GM19351 (cell line): Measurements from ENCODE around the gene ZPR1.

ENCODE experiments used
- ATAC-seq: cut with Tn5 transposase; IDR thresholded peaks from one replicate; pipeline ENCODE4 v1.9.1; 2021; ENCODE audit warnings: mild to moderate bottlenecking, moderate library complexity; ENCODE audit not compliant: unreplicated experiment

The ZPR1 gene

GRCh38 chr11:116792869-116793771 lies 5.3 kb upstream of the ZPR1 start:
- no peak for ATAC-seq

DNA sequence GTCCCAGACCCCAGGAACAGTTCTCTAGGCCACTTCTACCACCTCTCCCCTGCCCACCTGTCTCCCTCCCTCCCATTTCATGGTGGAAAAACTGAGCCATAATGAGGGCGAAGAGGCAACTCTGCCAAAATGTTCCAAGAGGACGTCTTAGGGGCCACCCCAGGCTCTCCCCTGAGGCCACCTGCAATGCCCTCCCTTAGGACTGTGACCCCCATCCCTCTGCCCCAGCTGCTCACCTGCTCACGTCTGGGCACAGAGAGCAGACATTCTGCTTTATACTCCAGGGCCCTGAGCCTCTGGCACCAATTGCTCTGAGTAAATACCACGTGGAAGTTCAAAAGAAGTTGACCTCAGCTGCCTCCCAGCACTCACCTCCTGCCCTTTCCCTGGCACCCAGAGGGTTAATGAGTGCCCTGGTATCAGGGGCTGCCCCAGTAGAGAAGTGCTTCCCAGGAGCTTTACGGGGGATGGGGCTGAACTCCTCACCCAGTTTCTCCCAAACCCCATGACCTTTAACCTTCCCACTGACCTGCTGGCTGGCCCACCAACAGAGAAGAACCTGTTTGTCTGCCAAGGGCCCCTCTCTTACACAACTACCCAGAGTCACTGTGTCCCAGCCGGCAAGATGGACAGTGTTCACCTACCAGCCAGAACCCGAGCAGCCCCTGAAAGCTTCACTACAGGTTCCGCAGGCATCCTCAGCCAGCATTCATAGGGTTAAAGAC lies 4.5 kb upstream of the ZPR1 start:
- ATAC-seq = no peak

- ATAC-seq = no peak
Observed at GRCh38 chr11:116791813-116792143, 4.0 kb upstream of the ZPR1 start, which contains the start of gene APOA5. Gene APOA5 (minus strand): TSS chr11:116791879. CDS start chr11:116791860, 19 bp downstream.

DNA sequence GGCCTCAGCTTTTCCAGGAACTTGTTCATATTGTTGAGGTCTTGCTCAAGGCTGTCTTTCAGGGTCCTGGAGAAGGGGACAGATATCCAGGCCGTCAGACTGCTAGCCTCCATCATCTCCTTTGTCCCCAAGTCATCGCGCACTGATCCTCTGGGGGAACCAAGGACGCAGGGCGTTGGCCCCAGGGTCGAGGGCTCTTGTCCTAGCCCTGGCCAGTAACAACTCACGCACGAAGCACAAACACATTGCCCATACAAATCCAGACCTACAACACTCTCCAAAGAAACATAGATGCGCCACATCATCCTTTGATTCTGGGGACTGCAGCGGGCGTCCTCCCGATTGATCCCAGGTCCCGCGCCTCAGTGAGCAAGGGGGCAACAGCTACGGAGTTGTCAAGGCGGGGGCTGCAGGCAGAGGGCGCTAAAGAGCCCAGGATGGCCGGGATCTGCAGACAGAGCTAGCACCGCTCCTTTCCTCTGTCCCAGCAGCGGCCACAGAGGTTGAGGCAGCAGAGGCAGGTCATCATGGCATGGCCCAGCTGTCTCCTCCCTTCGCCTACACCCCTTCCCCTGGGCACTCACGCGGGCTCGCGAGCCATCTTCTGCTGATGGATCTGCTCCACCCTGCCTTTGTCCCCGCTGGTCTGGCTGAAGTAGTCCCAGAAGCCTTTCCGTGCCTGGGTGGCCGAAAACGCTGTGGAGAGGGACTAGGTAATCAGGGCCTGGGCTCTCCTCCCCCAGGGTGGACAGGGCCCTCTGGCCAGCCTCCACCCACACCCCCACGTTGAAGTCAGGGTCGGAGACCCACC lies 3.4 kb upstream of the ZPR1 start:
- peak; percentile 47 for ATAC-seq

DNA sequence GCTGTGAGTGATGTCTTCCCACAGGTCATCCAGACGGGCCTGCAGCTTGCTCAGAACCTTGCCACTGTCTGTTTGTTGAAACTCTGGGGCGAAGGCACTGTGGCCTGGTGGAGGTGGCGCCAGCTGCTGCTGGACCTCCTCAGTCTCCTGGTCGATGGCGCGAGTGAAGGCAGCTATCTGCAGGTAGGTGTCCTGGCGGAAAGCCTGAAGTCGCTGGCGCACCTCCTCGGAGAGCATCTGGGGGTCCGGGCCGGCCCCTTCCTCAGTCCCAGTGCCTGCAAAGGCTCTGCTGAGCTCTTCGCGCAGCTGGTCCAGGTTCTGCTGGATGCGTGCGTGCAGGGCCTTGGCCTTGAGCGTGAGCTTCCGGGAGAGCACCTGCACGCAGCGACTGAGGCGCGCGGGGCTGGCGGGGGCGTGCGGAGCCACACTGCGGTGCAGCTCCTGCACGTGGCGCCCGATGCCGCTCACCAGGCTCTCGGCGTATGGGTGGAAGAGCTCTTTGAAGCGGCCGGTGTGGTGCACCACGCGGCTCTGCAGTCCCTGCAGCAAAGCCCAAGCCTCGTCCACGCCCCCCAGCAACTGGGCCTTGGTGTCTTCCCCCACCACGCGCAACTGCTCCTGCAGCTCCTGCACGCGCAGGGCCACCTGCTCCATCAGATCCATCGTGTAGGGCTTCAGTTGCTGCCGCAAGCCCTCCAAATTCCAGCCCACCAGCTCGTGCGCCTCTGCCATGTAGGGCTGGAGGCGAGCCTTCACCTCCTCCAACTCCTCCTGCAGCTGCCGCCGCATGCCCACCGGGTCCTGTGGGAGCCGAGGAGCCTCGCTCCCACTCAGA lies 2.6 kb upstream of the ZPR1 start:
- ATAC-seq = no peak

- ATAC-seq = no peak
Observed at GRCh38 chr11:116788975-116789374, 1.2 kb upstream of the ZPR1 start.

DNA sequence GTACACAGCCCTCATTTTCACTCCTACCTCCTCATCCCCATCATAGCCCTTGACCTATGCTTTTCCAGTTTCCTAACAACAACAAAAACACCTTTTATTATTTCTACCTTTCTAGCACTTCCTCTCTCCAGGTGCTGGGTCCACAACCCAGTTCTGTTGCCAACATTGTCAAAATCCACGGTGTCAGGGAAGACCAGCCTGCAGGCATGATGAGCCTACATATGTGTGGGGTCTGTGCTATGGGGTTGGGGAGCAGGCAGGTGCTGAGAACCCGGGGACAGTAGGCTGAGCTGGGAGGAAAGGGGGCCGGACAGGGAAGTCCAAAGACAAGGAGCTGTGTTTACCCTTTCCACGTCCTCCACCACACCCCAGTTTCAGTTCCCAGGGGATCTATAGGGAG lies 711 bp upstream of the ZPR1 start:
- no peak for ATAC-seq

DNA sequence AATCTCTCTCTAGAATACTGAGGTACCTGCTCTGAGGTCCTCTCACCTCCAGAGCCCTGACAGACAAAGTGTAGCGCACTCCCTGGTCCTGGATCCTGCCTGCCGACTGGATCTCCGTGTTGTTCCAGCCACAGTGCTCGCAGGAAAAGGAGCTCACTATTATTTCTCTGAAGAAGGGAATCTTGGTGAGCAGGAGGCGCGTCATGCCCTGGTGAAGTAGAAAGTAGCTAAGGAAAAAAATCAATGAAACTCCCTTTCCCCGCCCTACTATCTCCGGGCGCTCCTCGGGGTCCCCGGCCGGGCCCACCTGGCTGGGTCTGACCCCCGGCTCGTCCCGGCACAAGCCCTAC lies 412 bp downstream of the ZPR1 start:
- no peak for ATAC-seq

DNA sequence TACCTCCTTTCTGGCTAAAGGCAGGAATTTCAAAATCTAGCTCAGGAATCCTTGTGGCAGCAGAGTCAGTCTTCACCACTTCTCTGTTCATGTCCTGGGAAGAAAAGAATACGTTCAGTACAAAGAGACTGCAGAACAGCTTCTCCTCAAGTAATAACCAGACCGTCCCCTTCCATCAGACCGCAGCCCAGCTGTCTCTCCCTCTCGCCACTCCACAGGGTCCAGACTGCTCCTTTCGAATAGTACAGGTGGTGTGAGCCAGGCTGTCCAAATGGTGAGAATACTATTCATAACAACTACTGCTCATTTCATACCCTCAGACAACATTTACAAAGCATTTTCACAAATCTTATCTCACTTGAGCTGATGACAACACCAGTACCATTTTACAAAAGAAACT lies 857 bp downstream of the ZPR1 start:
- ATAC-seq = no peak

- no peak for ATAC-seq
Observed at GRCh38 chr11:116786326-116786725, 1.5 kb downstream of the ZPR1 start.

DNA sequence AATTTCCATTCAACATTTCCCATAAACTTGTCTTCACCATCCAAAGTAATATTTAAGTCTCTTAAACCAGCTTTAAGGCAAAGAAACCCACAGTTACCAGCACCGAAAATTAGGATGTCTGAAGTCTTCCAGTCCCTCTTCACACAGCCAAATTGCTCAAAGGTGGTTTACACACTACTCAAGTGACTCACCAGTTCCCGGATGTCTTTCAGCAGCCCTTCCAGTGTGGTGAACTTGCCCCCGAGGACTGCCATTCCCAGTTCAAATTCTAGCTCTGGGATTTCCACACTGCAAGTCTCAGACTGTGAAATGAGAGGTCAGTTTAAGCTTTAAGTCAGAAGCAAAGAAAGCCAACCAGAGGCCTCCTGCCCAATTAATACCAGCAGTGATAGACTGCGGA lies 5.1 kb downstream of the ZPR1 start:
- no peak for ATAC-seq

DNA sequence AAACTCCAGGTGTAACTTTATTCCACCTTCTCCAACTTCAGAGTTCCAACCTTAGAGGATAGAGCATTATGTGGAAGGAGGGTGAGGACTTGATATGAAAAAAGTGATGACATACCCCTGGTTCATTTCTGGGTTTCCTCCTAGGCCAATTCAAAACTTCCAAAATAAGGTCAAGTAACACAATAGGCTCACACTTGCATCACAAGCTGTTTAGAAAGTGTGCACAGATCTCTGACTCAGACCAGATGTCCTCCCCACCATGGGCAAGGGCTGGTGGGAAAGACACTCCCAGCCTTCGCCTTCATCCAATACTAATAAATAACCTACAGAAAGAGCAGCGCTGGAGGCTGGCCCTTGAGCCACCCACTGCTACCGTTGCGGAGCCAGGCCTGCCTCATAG lies 9.3 kb downstream of the ZPR1 start:
- no peak for ATAC-seq

- ATAC-seq = no peak
Observed at GRCh38 chr11:116777056-116777455, 10.8 kb downstream of the ZPR1 start.

DNA sequence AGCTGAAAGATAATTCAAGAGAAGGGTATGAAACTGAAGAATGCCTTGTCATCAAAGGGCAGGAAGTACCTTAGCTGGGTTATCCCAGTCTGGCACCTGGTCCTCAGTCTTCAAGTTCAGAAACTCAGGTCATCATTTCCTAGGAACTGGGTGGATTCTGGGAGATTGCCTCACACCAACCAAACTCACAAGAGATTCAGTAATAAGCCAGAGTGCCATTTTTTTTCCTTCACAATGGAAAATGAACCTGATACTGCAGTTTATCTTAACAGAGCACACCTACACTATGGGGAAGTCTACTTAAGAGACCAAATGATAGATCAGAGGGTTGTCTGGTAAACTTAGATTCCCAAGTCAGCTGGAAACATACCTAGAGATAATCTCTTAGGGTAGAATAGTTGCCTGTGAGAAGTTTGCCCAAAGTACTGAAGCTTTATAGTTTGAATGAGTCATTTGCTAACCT lies 11.3 kb downstream of the ZPR1 start:
- ATAC-seq = no peak

DNA sequence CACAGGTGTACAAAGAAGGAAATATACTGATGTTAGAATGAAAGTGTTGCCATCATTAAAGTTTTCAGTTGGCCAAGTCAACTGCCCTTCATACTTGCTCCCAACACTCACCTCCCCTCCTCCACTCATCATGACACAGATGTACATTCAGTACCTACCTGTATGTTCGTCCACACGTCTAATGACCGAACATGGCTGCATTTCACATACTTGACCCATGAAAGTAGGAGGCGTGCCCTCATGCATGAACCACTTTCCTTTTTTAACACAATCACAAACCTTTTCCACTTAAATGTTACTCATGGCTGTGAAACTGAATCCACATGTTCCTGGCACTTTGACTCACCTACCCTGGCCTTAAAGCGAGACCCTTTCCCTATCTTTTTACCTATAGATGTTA lies 11.8 kb downstream of the ZPR1 start:
- no peak for ATAC-seq

DNA sequence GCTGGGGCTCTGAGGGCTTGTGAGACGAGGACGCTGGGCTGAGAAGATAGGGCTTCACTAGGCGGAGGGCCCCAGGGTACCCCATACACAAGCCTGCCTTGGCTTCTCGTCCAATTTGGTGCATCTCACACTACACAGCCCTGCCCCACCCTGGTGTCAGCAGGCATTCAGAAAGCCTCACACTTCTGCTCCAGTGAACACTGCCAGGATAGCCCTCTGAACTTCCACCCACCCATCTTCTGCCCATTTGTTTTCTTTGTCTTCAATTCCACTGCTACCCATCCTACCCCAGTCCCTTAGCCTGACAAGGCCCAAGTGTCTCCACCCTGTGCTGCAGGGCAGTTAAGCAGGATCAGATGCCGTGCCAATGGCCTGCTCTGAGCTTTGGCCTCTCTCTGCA lies 13.2 kb downstream of the ZPR1 start:
- ATAC-seq = no peak

DNA sequence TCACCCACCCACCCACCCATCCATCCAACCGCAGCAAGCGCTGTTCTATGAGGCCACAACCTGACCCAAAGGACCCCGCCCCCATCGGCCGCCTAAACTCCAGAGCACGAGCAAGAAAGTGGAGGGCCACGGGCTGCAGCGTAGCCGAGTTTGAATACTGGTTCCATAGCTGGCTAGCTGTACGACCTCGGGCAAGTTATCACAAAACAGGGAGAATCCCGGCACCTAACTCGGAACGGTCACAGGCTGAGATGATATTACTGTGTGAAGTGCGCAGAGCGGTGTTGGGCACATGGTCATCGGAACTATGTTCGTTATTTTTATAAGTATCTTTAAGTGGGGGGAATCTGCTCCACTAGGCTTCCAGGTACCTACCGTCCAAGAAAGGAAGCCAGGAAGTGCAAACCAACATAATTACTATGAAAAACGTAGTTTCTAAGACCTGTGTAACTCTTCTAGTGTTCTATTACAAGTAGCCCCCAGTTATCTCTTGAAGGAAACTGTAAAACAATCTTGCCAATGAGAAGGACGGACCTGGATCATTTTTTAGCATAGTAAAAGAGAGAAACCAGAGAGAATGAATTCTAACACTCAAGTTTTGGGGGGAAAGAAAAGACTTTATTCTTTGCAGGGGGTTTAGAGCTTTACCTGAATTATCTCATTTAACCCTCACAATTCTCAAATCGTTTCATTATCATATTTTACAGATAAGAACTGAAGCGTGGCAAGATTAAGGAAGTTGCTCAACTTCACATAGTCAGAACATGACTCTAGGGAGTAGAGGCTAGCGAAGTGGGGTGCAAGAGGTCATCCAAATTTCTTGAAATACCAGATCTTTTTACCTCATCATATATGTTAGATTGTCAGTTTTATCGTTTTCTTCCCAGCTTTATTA lies 14.4 kb downstream of the ZPR1 start:
- ATAC-seq = peak; percentile 39

GRCh38 chr11:116772443-116773202 lies 15.2 kb downstream of the ZPR1 start, which contains the start of gene BUD13:
Gene BUD13 (minus strand): TSS chr11:116772987. CDS start chr11:116772964, 23 bp downstream.
- peak; percentile 88 for ATAC-seq

DNA sequence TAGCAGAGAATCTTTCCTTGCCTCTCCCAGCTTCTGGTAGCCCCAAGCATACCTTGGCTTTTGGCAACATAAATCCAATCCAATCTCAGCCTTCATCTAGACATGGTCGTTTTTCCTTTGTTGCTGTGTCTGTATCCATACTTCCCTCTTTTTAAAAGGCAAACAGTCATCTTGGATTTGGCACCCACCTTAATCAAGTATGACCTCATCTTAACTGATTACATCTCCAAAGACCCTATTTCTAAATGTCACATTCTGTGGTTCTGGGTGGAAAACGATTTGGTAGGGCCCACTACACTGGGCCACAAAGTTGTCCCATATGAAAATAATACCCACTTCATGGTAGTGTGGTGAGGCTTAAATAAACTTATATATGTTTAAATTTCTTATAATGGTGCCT lies 15.9 kb downstream of the ZPR1 start:
- ATAC-seq = no peak
